CD4-positive, alpha-beta T cell treated with Interleukin-17A for 1 hour (primary cell): Measurements from ENCODE around the gene TNS3.
"Not testable (repeated sequence)": the region's sequence is repeated elsewhere in the genome, so short reads cannot be mapped to it uniquely, and the experiment has no call there.

ENCODE experiments used
- DNase-seq: peaks from one replicate; pipeline ENCODE4 v3.0.0-alpha.2; 2020

The TNS3 gene

DNA sequence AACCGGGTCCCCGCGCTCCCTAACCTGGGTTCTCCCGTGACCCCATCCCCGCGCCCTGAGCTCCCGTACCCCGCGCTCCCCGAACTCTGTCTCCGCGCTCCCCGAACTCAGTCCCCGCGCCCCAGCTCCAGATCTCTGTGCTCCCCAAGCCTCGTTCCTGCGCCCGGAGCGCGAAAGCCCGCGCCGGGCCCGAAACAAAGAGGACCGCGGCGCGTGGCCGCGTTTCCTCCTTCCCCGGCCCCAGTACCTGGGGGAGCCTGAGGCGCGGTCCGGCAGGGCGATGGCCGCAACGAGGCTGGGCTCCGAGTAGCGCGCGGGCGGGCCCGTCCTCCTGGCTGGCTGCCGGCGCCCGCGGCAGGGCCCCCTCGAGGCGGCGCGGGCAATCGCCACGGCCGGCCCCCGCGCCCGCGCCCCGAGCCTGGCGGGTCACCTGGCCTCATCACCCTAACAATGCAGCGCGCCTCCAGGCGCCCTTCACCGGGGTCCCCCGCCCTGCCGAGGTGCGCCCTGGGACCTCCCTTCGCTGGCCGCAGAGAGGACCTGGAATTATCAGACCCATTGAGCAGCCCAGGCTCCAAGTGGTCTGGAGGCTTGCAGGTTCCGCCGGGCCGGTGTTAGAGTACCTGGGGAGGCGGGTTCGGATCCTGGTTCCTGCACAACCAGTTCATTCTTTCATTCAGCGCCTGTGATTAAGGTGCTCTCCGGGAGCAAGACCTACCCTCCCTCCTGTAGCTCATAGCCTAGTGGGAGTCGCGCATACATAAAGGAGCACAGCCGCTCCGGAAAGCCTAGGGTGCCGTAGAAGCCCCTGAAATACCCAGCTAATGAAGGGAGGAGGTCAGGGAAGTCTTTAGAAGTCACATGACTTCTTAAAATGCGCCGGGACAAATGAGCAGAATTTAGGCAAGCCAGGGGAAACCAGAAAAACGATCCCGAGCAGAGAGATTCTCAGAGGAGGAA, at the start of gene TNS3:
TSS of gene TNS3 (minus strand) at position 308 of the 960 bp plus-strand sequence. CDS start 142,475 bp downstream, outside the sequence.
- no peak for DNase-seq

DNA sequence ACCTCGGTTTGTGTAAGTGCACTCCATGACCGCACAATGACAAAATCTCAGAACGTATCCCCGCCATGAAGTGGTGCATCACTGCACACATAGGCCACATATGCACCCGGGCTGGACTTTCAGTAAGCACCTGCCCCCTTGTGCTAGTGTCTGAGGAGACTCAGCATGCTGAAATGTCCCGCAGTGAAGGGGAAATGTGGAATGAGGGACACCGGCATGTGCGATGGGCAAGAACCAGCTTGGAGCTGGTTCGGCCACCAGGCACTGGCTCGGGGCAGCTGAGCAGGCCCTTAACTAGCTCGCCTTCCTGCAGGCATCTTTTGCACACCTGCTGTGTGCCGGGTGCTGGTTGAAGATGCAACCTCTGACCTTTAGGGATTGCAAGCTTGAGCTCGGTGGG, 49.8 kb upstream of the TNS3 start:
- DNase-seq, result no peak

DNA sequence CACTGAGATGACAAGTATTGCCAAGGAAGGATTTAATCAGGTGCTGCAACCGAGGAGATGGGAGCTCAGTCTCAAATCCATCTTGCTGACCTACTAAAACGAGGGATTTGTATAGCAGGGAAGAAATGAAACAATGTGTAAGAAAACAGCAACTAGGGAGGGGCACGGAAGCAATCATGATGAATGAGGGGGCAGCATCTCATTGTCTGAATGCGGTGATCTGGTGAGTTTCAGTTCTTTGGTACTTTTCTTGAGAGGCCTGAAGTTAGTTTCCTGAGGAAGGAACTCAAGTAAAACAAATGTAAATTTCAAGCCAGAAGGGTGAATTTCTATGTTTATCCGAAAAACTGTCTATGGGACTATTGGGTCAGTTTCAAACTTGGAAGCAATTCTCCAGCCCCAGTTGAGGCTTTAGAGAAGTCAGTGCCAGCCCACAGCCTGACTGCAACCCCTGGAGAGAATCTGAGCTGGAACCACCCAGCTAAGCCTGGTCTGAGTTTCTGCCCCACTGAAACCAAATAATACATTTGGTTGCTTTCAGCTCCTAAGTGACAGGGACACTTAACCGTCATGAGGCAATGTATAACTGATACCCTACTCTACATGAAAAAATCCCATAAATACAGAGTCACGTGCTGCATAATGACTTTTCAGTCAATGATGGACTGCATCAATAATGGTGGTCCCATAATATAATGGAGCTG, 45.8 kb upstream of the TNS3 start:
- no peak for DNase-seq

DNA sequence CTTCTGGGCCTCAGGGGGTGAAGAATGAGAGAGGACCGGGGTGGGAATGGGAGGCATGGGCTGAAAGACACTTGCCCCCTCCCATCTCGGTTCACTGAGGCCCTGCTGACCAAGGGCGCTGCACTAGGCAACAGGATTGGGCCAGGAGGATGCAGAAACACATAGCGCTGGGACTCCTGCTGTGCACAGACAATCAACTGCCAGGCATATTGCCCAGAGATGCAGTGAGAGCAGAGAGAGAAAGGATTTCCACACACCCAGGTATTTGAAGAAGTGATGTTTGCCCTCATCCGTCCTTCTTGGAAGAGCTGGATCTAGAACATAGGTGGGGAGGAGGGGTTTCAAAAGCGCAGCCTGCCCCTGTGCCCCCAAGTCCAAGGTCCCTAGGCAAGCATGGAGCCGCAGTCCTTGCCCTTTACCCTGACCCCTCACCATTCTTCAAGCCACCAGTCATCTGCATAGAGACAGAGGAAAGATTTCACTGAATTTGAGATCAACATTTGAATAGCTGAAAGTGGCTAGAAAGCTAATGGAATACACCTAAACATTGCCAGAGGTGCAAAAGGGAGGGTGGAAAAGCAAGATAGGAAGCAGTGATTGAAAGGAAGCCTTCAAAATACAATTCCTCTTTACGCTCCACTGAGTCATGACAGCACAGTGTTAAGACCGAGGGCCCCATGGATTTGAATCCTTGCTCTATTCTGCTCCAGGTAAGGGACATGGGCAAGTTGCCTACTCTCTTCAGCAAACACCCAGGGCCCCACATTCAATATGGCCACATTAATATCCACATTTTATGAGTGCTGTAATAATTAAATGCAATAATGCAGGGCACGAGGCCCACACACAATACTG, 44.2 kb upstream of the TNS3 start:
- DNase-seq, result no peak

DNA sequence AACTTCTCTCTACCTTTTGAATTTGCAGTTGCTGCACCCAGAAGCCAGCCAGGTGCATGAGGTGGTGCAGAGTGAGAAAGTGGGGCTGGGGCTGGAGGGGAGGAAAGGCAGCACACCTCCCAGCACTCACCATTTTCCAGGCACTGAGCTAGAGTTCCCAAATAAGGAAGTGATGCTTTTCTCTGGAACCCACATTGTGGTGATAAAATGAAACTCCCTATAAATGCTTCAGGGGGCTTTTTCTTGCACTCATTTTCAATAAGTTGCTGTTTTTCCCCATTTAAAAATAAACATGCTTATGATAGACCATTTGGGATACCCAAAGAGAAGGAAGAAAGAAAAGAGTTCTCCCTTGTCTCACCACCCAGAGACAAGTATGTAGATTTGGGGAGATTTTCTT, 42.8 kb upstream of the TNS3 start:
- no peak for DNase-seq

DNA sequence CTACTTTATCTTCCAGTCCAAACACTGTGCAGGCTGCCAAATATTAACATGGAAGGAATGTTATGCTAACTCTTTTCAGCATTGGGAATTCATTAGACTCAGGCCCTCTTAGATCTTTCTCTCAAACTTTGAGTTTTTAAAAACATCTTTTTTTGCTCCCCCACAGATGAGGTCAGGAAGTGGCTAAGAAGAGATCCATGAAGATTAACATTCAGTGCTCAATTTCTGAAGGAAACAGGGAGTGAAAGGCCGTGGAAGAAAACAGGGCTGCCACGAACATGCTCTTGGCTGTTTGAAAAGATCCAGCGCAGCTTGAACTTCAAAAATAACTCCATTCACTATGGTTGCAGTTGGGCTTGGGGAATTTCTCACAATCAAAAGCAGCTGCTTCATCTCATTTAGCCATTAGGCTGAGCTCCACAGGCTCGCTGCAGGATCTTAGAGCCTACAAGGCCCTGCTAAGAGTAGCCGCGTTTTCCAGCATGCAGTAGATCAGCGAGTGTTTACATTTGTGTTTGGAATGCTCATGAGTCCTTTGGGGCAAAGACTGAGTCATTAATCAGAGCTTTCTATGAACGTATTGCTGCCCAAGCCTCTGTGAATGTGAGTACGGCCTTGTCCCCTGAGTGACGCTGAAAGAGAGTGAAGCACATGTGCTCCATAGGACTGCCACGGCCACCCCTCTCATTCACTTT, 41.2 kb upstream of the TNS3 start:
- no peak for DNase-seq

DNA sequence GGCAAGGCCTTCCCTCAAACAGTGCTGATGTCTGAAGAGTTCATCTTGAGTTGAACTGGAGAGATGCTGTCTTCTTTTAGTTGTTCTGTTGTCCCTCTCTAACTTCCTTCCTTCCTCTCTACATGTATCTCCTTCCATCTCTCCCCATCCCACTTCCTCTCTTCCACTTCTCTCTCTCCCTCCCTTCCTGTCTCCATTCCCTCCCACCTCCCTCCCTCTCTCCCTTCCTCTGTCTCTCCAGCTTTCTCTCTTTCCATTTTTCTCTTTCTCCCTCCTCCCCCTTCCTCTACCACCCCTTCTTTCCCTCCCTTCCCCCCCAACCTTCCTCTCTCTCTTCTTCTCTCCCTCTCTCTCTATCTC, 40.7 kb upstream of the TNS3 start:
- no peak for DNase-seq

DNA sequence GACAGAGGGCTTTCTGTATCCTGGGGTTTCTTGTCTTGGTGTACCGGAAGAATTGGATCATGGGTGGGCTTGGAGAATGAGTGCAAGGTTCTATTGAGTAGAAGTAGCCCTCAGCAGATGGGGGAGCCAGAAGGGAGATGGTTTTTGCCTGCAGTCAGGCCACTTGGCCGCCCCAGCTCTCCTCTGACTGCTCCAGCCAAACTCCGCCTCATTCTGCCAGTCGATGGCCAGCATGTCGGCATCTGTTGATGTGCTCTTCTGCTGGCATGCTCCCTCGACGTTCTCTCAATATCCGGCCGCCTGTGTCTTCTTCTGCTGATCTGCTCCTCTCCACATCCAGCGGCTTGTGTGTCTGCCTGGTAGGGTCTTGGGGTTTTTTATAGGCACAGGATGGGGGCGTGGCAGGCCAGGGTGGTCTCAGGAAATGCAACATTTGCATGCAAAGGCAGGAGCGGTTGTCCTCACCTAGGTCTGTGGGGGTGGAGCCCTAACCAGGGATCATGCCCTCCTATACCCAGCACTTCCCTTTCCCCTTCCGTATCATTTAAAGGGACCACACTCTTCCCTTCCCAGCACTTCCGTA, 40.2 kb upstream of the TNS3 start:
- DNase-seq, result no peak

DNA sequence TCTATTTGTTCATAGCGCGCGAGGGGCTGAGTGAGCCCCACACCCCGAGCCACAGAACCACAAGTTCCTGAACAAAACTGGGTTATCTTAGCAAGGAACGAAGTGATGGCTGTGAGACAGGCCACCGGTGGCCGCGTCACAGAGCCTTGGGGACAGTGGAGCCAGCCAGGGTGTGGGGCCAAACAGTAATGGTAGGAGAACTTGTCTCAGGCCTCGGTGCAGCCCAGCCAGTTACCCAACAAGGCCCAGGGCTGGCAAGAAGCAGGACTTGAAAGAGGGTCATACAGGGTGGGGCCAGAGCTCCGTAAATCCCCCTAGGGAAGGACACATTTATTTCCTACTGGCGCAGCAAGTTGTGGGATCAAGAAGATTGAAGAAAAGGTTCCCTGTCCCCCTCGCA, 39.4 kb upstream of the TNS3 start:
- no peak for DNase-seq

DNA sequence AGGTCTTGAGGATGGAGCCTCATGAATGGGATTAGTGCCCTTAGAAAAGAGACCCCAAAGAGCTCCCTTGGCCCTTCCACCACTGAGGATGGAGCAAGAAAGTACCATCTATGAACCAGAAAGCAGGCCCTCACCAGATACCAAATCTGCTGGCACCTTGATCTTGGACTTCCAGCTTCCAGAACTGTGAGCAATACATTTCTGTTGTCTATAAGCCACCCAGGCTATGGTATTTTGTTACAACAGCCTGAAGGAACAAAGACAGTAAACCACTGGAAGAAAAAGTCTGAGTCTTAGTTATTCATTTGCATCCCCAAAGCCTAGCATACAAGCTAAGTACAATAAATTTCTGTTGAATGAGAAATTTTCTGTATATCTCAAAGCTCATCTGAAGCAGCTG, 37.9 kb upstream of the TNS3 start:
- no peak for DNase-seq

DNA sequence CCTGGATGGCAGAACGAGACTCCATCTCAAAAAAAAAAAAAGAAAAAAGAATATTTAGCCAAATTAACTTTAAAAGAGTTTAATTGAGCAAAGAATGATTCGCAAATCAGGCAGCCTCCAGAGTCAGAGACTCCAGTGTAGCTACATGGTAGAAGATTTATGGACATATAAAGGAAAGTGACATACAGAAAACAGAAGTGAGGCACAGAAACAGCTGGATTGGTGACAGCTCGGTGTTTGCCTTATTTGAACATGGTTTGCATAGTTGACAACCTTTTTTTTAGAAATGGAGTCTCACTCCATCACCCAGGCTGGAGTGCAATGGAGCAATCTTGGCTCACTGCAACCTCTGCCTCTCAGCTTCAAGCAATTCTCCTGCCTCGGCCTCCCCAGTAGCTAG, 35.2 kb upstream of the TNS3 start:
- no peak for DNase-seq

DNA sequence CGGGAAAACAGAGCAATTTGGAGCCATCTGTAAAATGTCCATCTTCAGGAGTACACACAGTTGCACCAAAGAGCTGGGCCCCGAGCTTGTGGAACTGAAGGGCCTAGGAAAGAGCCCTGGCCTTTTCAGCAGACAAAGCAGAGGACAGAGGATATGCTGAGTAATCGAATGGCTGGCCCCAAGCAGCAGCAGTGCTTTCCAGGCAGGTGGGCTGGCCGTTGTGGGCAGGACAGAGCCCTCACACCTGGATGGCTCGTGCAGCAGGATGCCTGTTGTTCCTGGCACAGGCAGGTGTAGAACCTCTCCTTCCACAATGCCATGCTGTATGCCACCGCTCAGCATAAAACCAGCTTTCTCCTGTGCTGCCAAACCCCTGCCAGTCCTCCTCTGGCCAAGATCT, 32.5 kb upstream of the TNS3 start:
- DNase-seq, result no peak

DNA sequence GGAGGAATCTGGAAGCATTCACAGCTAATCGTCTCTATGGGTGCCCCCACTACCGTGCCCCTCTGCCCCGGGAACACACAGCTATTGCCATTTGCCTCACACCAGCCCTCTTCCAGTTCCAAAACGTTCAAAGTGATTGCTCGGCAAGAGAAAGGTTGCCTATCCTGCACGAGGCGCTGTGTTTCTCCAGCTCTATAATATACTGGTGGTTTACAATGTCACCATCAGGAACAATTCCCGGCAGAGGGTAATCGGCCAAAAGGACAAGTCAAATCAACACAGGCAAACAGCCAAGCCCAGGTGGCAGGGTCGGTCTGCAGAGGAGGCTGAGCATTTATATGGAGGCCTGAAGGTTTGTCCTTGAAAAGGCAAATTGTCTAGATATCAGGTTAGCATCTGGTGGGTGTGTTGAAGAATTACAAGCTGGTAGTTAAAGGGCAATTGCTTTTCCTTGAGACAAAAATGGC, 29.2 kb upstream of the TNS3 start:
- DNase-seq, result no peak

DNA sequence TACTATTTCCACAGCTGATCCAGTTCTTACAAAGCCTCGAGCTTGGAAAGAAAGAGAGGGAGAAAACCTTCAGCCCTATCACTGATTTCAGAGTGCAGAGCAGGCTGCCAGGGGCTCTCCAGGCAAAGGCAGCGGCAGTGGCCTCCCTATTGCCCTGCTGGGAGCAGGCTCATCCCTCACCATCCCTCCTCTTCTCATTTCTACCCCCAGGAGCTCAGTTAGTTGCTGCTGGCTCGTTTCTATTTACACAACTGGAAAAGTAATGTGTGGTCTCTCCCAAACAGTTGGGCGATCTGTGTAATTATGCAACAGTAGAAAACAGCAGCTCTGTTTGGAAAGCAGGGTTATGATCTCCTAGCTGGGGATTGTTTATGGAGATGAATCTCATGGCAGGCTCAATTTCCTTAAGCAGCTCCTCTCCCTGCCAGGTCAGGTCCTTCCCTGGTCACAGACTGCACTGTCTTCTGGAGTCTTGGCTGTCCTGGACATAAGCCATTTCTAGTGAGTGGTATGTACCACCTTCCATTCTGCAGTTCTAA, 28.7 kb upstream of the TNS3 start:
- DNase-seq, result no peak

DNA sequence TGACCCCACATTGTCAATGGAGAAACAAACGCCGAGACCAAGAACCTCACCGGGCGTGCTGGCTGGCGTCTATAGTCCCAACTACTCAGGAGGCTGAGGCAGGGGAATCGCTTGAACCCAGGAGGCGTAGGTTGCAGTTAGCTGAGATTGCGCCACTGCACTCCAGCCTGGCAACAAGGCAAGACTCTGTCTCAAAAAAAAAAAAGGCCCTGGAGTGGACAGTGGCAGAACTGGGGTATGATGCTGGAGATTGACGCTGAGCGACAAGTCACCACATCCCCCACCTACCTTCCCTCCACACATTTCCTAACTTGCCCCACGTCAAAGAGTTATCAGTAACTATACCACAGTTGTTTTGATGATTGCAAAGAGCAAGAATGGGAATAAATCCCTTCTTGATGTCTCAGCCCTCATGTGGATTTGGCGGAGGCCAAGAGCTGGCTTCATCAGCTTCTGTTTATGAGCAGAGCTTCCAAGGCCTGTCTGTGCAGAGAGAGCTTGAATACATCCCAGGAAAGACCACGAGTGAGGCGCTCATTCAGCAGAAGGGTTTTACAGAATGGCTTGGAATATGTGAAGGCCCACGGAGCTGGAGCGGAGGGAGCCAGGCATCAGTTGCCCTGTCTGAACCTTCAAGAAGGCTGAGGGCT, 28.0 kb upstream of the TNS3 start:
- DNase-seq, result no peak

DNA sequence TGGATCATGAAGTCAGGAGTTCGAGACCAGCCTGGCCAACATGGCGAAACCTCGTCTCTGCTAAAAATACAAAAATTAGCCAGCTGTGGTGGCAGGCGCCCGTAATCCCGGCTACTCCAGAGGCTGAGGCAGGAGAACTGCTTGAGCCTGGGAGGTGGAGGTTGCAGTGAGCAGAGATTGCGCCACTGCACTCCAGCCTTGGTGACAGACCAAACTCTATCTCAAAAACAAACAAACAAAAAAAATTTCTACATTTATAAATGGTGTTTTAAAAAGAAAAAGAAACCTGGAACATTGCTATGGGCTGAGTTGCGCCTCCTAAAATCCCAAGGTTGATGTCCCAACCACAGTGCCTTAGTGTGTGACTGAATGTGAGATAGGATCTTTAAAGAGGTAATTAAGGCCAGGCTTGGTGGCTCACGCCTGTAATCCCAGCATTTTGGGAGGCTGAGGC, 24.7 kb upstream of the TNS3 start:
- DNase-seq, result not testable (repeated sequence)

DNA sequence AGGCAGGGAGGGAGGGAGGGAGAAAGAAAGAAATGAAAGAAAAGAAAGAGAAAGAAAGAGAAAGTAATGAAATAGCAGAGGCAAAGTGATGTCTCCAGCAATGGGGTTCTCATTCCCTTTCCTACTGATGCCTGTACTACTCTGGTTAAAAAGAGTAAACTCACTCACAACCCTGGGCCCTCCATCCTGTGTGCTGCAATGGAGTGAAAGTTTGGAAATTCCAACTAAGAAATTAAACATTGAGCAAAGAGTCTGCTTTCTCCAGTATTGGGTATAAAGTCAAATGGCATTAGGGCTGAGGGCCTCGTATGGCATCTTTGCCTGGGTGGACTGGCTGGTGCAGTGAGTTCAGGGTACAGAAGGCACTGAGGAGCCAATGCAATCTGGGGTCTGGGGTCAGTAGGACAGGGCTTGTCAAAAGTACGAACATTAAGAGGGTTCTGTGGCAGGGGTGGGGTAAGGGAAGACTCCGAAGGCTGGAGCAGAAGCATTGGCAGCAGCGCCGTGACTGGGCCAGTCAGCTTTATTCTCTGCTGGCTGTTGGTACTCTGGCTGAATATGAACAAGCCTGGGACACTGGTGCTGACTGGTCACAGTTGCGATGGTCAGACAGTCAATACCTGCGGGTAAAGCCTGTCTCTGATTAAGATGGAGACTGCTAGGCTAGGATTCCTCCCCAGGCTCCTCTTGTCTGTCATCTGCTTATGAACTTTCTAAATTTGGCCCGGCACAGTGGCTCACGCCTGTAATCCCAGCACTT, 24.1 kb upstream of the TNS3 start:
- DNase-seq, result no peak

DNA sequence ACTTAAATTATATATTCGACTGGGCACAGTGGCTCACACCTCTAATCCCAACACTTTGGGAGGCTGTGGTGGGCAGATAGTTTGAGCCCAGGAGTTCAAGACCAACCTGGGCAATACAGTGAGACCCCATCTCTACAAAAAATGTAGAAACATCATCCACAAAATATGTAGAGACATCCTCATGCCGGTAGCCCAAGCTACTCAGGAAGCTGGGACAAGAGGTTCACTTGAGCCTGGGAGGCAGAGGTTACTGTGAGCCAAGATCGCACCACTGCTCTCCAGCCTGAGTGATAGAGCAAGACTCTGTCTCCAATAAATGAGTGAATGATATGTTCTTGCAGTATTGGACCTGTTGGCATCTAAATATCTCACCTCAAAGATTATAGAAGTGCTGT, 22.6 kb upstream of the TNS3 start:
- DNase-seq, result no peak

DNA sequence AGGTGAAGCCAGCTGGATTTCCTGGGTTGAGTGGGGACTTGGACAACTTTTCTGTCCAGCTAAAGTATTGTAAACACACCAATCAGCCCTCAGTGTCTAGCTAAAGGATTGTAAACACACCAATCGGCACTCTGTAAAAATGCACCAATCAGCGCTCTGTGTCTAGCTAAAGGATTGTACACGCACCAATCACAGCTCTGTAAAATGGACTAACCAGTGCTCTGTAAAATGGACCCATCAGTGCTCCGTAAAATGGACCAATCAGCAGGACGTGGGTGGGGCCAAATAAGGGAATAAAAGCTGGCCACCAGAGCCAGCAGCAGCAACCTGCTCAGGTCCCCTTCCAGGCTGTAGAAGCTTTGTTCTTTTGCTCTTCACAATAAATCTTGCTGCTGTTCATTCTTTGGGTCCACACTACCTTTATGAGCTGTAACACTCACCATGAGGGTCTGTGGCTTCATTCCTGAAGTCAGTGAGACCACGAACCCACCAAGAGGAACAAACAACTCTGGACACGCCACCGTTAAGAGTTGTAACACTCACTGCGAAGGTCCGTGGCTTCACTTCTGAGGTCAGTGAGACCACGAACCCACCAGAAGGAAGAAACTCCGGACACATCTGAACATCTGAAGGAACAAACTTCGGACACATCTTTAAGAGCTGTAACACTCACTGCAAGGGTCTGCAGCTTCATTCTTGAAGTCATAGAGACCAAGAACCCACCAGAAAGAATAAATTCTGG, 21.8 kb upstream of the TNS3 start:
- not testable (repeated sequence) for DNase-seq
